CD4-positive, alpha-beta T cell treated with Interleukin-17A for 4 hours (primary cell): Measurements from ENCODE around the gene NRSN2.

ENCODE experiments used
- DNase-seq: peaks from one replicate; pipeline ENCODE4 v3.0.0-alpha.2; 2020; ENCODE audit warnings: mixed read lengths

NRSN2 gene

GRCh38 chr20:399182-399707 is 52.3 kb downstream of the NRSN2 start:
- DNase-seq = no peak

- no peak for DNase-seq
These were observed 53.2 kb downstream of the NRSN2 start for GRCh38 chr20:400128-400453.

- DNase-seq = no peak
These were observed 53.8 kb downstream of the NRSN2 start for GRCh38 chr20:400454-401275.

GRCh38 chr20:401682-402495 is 55.0 kb downstream of the NRSN2 start:
- DNase-seq = peak; percentile 8

- DNase-seq = peak; percentile 6
These were observed 55.6 kb downstream of the NRSN2 start for GRCh38 chr20:402496-402885.

- no peak for DNase-seq
These were observed 56.1 kb downstream of the NRSN2 start for GRCh38 chr20:402898-403581.

- DNase-seq = no peak
These were observed 56.7 kb downstream of the NRSN2 start for GRCh38 chr20:403582-403957.

GRCh38 chr20:404088-404487 is 57.2 kb downstream of the NRSN2 start:
- DNase-seq = no peak
